Amygdala (tissue), 56 donors: Measurements from ENCODE around the gene MUTYH.
"Not testable (repeated sequence)": the region's sequence is repeated elsewhere in the genome, so short reads cannot be mapped to it uniquely, and the experiment has no call there.

ENCODE experiments used
- DNase-seq, 56 donors: peaks; one replicate each; lab custom pipeline; 2025; lab: John Stamatoyannopoulos, UW

The MUTYH gene

GRCh38 chr1:45339789-45340558 is at the start of gene MUTYH, which contains the start of gene TOE1:
TSS of gene MUTYH (minus strand) at chr1:45340440. CDS start at chr1:45334505, 5,935 bp downstream.
TSS of gene TOE1 (plus strand) at chr1:45340170. CDS start at chr1:45340253, 83 bp downstream.
- DNase-seq = peak; percentile 51 to 91 (median 84)

- DNase-seq = no peak
Observed at GRCh38 chr1:45386219-45386618, 46.0 kb upstream of the MUTYH start.

GRCh38 chr1:45385302-45385701 is 45.1 kb upstream of the MUTYH start:
- DNase-seq = no peak

GRCh38 chr1:45384213-45384612 is 44.0 kb upstream of the MUTYH start:
- not testable (repeated sequence) for DNase-seq

GRCh38 chr1:45383191-45383590 is 43.0 kb upstream of the MUTYH start:
- no peak for DNase-seq

- no peak for DNase-seq
Observed at GRCh38 chr1:45381243-45381642, 41.0 kb upstream of the MUTYH start.

GRCh38 chr1:45380730-45381129 is 40.5 kb upstream of the MUTYH start:
- DNase-seq = no peak

- DNase-seq = no peak
Observed at GRCh38 chr1:45380125-45380524, 39.9 kb upstream of the MUTYH start.

- DNase-seq = no peak
Observed at GRCh38 chr1:45379524-45379923, 39.3 kb upstream of the MUTYH start.

- no peak for DNase-seq
Observed at GRCh38 chr1:45378184-45378583, 37.9 kb upstream of the MUTYH start.

GRCh38 chr1:45375104-45376090 is 35.2 kb upstream of the MUTYH start:
- DNase-seq = peak in 1 of 56 donors; percentile 20

GRCh38 chr1:45373573-45373972 is 33.3 kb upstream of the MUTYH start:
- no peak for DNase-seq

GRCh38 chr1:45370575-45370974 is 30.3 kb upstream of the MUTYH start:
- DNase-seq = no peak

GRCh38 chr1:45365051-45365450 is 24.8 kb upstream of the MUTYH start:
- peak in 13 of 56 donors; percentile 3 to 39 (median 25) for DNase-seq

GRCh38 chr1:45364294-45364693 is 24.1 kb upstream of the MUTYH start:
- DNase-seq = no peak

GRCh38 chr1:45360981-45361380 is 20.7 kb upstream of the MUTYH start:
- DNase-seq = peak in 13 of 56 donors; percentile 5 to 42 (median 17)

- peak in 38 of 56 donors; percentile 6 to 84 (median 32) for DNase-seq
Observed at GRCh38 chr1:45359882-45360513, 19.8 kb upstream of the MUTYH start.

- DNase-seq = no peak
Observed at GRCh38 chr1:45356186-45356585, 15.9 kb upstream of the MUTYH start.

GRCh38 chr1:45355683-45356082 is 15.4 kb upstream of the MUTYH start:
- DNase-seq = no peak

GRCh38 chr1:45354838-45355237 is 14.6 kb upstream of the MUTYH start:
- DNase-seq = no peak

- DNase-seq = peak in 6 of 56 donors; percentile 6 to 44 (median 24)
Observed at GRCh38 chr1:45353685-45354084, 13.4 kb upstream of the MUTYH start.
